ENCODE measurements around the gene ARHGAP26. TPM values are rescaled to one million over a fixed set of nuclear protein-coding genes. Genes with fewer than 3 reads are reported as not detected.

The ARHGAP26 gene
- total RNA-seq, 4 donors from 2014 or later = 11.1 to 36.1 (median 21.8) TPM

DNA sequence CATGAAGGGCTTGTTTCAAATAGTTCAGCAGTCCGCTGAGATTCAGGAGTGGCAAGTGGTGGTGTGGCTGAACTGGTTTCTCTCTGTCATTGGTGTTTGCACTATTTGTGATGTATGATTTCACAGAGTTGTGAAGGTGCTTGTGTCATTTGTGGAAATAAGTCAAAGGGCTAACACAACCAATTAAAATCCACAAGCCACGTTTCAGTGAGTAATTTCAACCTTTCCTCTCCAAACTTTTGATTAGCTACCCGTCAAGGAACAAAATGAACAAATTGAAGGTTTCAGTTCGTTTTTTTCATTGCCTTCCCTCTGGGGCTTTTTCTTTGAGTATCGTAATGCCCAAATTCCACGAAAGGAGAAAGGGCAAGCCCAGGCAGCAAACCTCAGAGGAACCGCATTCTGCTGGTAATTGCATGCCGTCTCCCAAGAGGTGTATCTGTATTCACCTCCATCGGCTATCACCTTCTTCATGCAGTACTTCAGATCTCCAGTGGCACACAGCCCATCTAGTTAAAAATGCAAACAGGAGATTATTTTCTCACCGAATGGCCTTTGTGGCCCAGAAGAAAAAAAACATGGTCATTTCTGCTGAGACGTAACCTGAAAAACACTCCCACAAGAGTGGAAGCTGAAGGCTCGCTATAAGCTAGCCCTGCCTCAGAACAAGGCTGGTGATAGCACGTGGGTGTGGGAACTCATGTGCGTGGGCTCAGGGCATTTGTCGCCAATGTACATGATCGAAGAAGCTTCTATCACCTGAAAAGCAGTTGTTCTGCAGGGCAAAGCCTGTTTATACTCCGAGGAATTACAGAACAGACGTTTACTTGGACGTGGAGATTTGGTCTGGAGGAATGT is 436.2 kb downstream of the ARHGAP26 start:
- no peak for DNase-seq (ENCODE audit: low spot score in 2 of 2)
- H3K4me1 ChIP-seq = peaks cover 28% of the 10 kb centered on the region
- peaks cover 3% of the 10 kb centered on the region for H3K9me3 ChIP-seq
- 72% methylated on average over 19 of the region's 19 CpGs for WGBS
- no peak overlapping the region for H3K27ac ChIP-seq
- no peaks in the 10 kb centered on the region for H3K27me3 ChIP-seq
- no peaks in the 10 kb centered on the region for H3K36me3 ChIP-seq
- no peak overlapping the region for H3K4me3 ChIP-seq
- no peak for TF ChIP-seq EP300 (IDR thresholded peaks at IDR 0.05)
- TF ChIP-seq, protein P1, sequence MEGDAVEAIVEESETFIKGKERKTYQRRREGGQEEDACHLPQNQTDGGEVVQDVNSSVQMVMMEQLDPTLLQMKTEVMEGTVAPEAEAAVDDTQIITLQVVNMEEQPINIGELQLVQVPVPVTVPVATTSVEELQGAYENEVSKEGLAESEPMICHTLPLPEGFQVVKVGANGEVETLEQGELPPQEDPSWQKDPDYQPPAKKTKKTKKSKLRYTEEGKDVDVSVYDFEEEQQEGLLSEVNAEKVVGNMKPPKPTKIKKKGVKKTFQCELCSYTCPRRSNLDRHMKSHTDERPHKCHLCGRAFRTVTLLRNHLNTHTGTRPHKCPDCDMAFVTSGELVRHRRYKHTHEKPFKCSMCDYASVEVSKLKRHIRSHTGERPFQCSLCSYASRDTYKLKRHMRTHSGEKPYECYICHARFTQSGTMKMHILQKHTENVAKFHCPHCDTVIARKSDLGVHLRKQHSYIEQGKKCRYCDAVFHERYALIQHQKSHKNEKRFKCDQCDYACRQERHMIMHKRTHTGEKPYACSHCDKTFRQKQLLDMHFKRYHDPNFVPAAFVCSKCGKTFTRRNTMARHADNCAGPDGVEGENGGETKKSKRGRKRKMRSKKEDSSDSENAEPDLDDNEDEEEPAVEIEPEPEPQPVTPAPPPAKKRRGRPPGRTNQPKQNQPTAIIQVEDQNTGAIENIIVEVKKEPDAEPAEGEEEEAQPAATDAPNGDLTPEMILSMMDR (IDR thresholded peaks at IDR 0.05) = no peak
- no peak for TF ChIP-seq POLR2AphosphoS5 (IDR thresholded peaks at IDR 0.05)
- TF ChIP-seq POLR2A (IDR thresholded peaks at IDR 0.05) = no peak

DNA sequence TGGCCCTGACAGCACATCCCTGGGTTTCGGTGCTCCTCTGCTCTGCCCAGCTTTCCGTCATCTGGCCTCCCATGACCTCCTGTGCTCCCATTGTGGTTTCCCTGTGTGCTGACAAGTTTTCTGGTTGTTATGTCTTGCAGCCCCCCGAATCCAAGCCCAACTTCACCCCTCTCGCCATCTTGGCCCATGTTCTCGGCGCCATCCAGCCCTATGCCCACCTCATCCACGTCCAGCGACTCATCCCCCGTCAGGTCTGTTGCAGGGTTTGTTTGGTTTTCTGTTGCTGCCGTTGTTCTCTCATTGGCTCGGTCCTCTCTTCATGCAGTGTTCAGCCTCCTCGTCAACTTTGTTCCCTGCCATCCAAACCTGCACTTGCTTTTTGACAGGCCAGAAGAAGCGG is 436.9 kb downstream of the ARHGAP26 start:
- TF ChIP-seq, protein P1 (IDR thresholded peaks at IDR 0.05) = no peak
- no peak for TF ChIP-seq POLR2A (IDR thresholded peaks at IDR 0.05)
- no peak for TF ChIP-seq POLR2AphosphoS5 (IDR thresholded peaks at IDR 0.05)
- no peaks in the 10 kb centered on the region for H3K27me3 ChIP-seq
- H3K27ac ChIP-seq = no peak overlapping the region
- no peak for DNase-seq (ENCODE audit: low spot score in 2 of 2)
- peaks cover 28% of the 10 kb centered on the region for H3K4me1 ChIP-seq
- H3K4me3 ChIP-seq = no peak overlapping the region
- no peaks in the 10 kb centered on the region for H3K36me3 ChIP-seq
- peaks cover 3% of the 10 kb centered on the region for H3K9me3 ChIP-seq
- WGBS = 98% methylated on average over 13 of the region's 13 CpGs

DNA sequence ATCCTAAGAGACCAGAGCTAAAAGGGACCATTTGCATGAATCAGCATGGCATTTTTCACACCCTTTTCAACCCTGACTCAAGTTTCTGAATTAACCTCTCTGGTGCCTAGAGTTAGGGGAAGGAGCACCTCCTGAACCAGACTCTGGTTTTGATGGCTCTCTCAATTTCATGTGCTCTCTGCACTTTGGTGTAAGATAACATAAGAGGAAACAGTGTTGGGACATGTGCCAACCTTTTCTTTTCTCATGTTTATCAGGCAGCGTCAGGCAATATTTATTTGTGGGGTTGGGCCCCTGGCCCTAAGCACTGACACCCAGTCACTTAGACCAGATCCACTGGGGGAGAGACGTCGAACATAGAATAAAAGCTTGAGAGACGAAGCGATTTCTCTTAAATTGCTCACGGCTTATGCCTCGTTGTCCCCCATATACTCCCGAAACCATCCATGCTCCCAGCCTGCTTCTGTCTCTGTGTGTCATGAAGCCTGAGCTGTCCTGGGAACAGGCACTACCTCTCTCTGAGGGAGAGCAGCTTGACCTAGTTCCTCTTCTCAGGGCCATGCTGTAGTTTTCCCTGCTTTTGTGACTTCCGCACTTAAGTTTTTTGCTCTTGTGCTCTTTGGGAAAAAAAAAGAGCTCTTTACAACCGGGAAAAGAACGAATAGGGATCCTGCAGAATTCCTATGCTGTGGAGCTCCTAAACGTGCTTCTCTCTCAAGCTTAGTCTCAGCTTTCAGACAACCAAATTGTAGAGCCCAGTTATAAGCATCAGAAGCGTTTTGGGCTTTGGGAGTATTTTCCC is 437.6 kb downstream of the ARHGAP26 start:
- H3K4me1 ChIP-seq = peaks cover 28% of the 10 kb centered on the region
- no peak overlapping the region for H3K27ac ChIP-seq
- H3K27me3 ChIP-seq = no peaks in the 10 kb centered on the region
- DNase-seq (ENCODE audit: low spot score in 2 of 2) = no peak
- TF ChIP-seq, protein P1 (IDR thresholded peaks at IDR 0.05) = no peak
- no peak for TF ChIP-seq POLR2AphosphoS5 (IDR thresholded peaks at IDR 0.05)
- TF ChIP-seq POLR2A (IDR thresholded peaks at IDR 0.05) = no peak
- no peak for TF ChIP-seq EP300 (IDR thresholded peaks at IDR 0.05)
- H3K9me3 ChIP-seq = no peaks in the 10 kb centered on the region
- WGBS = 78% methylated on average over 13 of the region's 13 CpGs
- H3K4me3 ChIP-seq = no peak overlapping the region
- H3K36me3 ChIP-seq = no peaks in the 10 kb centered on the region

DNA sequence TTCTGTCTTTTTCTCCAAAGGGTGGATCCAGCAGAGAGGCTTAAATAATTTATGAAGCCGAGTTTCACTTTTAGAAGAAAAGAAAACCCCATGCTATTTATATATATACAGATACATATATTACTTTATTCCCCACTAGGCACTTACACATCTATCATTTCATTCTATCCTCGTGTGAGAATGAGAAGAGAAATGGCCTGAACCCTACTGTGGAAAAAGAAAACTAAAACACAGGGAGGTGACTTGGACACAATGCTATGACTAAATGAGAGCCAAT is 438.1 kb downstream of the ARHGAP26 start:
- Histone ChIP-seq H3K36me3 (no peaks in the 10 kb centered on the region), H3K27ac (no peak overlapping the region), H3K4me3 (no peak overlapping the region), H3K9me3 (no peaks in the 10 kb centered on the region), H3K4me1 (peaks cover 32% of the 10 kb centered on the region), H3K27me3 (no peaks in the 10 kb centered on the region)
- DNase-seq (ENCODE audit: low spot score in 2 of 2) = no peak
- TF ChIP-seq POLR2A (IDR thresholded peaks at IDR 0.05) (no peak), EP300 (IDR thresholded peaks at IDR 0.05) (no peak), POLR2AphosphoS5 (IDR thresholded peaks at IDR 0.05) (no peak)
- TF ChIP-seq, protein P1 (IDR thresholded peaks at IDR 0.05) = no peak
- 77% methylated on average over 2 of the region's 2 CpGs for WGBS
